Occipital lobe (tissue), 2 donors: Measurements from ENCODE around the gene S1PR3. TPM values are rescaled to one million over a fixed set of nuclear protein-coding genes. Genes with fewer than 3 reads are reported as not detected.

Experiments used
- DNase-seq: peaks from one replicate; lab custom pipeline; 2025; lab: John Stamatoyannopoulos, UW
- total RNA-seq: library from RNA; depleted of rRNA; stranded (reverse); fragments of >200 nt; gene quantifications from one replicate; pipeline ENCODE4 v1.2.3, GENCODE V29; 2014

Gene S1PR3
- total RNA-seq, 1 donor from 2014 or later: 7.6 TPM

GRCh38 chr9:89008744-89009545 is 17.7 kb downstream of the S1PR3 start:
- DNase-seq: no peak

GRCh38 chr9:89009546-89009840 is 18.2 kb downstream of the S1PR3 start:
- DNase-seq: no peak

DNA sequence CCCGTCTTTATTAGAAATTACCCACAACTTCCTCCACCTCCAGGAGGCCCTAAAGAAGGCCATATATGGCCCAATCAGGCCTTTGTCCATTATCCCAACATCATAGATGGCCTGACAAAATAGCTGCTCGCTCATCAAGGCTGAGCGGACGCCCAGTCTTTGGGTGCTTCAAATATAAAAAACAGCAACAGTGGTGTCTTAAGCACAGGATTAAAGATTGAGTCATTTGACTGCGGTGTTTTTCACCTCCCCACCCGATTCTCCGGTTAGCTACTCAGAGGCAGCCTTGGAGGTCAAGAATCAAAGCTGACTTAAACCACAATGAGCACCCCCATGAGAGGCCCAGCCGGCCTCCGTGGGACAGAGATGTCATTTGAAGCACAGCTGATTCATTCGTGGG is 18.8 kb downstream of the S1PR3 start:
- no peak for DNase-seq

DNA sequence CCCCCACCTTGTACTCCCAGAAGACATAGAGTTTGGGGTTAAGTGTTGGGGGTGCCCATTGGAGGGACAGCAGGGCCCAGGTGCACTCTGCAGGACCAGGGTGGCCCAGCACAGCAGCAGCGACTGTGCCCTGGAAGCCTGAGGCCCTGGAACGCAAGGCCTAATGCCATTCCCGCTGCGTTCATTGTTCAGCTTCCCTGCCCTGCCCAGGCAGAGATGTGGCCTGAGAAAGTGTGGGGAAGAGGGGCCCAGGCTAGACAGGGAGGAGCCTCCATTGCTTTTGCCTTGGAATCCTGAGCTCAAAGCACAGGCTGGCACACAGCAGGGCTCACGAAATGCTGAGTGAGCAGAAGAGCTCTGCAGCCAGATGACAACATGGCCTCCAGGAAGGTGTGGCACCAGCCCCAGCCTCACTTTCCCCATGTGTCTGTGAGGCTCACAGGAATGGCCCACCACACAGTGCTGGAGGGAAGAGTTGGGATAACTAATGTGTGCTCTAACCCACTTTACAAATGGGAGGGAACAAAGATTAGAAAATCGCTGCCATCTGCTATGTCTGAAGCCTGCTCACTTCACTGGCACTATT is 19.4 kb downstream of the S1PR3 start:
- DNase-seq: no peak

GRCh38 chr9:89011683-89012082 is 20.4 kb downstream of the S1PR3 start:
- DNase-seq: no peak

GRCh38 chr9:89012294-89013042 is 21.2 kb downstream of the S1PR3 start:
- no peak for DNase-seq

GRCh38 chr9:89013660-89014059 is 22.4 kb downstream of the S1PR3 start:
- DNase-seq: no peak

- DNase-seq: no peak
These were observed 22.9 kb downstream of the S1PR3 start for GRCh38 chr9:89014153-89014552.

GRCh38 chr9:89015336-89015735 is 24.1 kb downstream of the S1PR3 start:
- DNase-seq: no peak

DNA sequence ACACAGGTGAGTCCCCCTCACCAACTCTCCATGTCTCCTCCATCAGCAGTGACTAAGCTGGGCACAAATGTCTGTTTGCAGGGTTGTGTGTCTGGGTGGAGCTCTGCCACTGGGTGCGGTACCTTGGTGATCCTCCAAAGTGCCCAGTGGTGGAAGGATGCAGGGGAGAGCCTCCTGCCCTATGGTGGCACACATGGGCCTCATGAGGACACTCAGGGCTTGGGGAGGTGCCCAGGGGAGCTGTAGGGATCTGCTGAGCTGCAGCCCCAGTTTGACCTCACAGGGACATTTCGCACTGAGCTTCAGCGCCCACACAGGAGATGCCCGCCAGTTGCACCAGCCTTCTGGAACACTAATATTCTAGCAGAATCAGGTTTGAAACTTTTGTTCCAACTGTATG is 29.5 kb downstream of the S1PR3 start:
- no peak for DNase-seq

- no peak for DNase-seq
These were observed 30.0 kb downstream of the S1PR3 start for GRCh38 chr9:89021154-89021803.

GRCh38 chr9:89022001-89022759 is 30.9 kb downstream of the S1PR3 start:
- no peak for DNase-seq

- no peak for DNase-seq
These were observed 31.6 kb downstream of the S1PR3 start for GRCh38 chr9:89022902-89023301.

GRCh38 chr9:89023740-89024139 is 32.5 kb downstream of the S1PR3 start:
- DNase-seq: no peak

- DNase-seq: no peak
These were observed 33.5 kb downstream of the S1PR3 start for GRCh38 chr9:89024727-89025126.

DNA sequence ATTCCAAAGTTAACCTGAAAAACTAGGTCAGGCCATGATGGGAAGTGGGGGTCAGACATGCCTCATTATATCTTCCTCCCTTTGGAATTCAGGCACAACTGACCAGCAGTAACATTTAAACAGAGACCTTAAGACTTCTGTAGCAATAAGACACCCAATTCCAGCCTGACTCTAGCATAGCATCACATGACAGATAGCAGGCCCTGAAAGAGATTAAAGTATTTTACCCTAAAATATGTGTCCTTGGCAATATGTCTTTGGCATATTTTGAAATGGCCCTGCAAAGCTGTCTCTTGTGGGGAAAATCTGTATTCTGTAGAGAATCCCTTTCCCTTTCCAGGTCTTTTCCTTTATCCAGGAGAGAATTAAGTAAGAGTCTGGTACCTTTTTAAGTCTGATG is 34.3 kb downstream of the S1PR3 start:
- DNase-seq: no peak

- DNase-seq: no peak
These were observed 35.6 kb downstream of the S1PR3 start for GRCh38 chr9:89026876-89027275.

GRCh38 chr9:89029788-89030187 is 38.5 kb downstream of the S1PR3 start:
- no peak for DNase-seq

DNA sequence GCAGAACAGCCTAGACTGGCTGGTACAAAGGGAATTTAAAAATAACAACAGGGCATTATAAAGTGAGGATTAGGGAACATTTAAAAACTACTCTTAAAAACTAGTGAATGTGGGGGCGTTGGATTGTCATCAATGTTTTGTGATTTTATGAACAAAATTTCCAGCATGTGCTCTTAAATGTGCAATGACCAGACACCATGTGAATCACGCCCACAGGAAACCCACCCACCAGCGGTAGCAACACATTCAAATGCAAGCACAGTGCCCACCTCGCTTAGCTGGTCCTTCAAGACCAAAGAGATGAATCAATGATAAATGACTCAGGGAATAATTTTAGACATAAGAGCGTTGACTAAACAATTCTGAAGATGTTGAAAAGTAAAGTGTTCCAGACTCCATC is 40.9 kb downstream of the S1PR3 start:
- DNase-seq: no peak

DNA sequence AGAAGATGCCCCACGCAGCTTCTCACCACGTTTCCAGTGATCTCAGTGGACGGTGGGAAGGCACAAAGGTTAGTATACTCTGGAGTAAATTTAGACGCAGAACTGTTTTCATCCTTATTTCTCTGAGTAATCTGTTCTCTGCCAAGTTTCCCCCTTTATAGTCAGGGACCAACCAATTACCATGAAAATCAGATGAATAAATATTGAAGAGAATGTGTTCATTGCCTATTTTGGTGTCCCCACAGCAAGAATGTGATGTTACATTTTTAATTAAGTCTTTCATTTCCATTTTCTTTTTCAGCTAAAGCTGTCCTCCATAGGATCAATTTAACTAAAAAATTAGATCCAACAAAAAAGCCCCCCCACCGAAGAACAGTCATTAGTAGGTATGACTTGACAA is 41.4 kb downstream of the S1PR3 start:
- no peak for DNase-seq

DNA sequence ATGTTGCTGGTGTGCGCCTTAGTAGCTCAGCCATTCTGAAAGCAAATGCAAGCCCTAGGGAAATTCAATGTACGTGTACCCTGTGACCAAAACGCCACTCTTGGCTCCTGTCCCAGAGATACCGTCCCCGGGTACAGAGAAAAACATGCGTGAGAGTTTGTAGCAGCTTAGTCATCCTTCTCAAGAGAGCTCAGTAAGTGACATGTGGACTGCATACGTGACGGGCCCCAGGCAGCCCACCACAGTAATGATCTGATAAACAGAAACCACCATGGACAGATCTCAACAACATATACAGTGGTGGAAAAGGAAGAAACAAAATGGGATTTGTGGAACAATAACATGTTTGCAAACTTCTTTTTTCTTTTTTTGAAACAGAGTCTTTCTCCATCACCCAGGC is 45.1 kb downstream of the S1PR3 start:
- DNase-seq: no peak

DNA sequence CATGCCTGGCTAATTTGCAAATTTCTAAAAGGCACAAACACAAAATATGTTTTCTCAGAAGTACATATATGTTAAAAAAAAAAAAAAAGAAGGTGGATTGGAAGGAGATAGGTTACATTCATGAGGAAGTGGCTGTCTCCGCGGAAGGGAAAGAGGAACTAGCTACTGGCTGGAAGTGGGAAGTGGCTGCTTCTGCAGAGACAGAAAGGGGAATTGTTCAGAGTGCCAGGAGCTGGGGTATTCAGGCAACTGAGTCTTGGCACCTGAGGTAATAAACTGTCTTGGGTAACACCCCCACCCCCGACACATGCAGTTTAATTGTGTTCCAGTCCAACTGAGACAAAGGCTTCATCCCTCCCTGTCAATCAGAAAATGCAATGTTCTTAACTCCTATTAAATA is 45.6 kb downstream of the S1PR3 start:
- DNase-seq: no peak
